Tibial nerve (tissue), 4 donors: ENCODE data around the gene FRMD4A.

Experiments
- CTCF ChIP-seq, 5 experiments: fragments of 200-600 bp in 3 of 5; fragments of 450-650 bp in 2 of 5; sonication (generic) in 3 of 5; IDR thresholded peaks; one replicate each; pipeline ENCODE4 v1.5.1; 2016 to 2019; ENCODE audit warnings: antibody characterized with exemption in 5 of 5, mild to moderate bottlenecking in 3 of 5, moderate library complexity in 2 of 5
- EP300 ChIP-seq, 2 donors: sonication (generic); formaldehyde crosslinking; IDR thresholded peaks; one replicate each; pipeline ENCODE4 v1.6.1; 2017; ENCODE audit warnings: antibody characterized with exemption in 2 of 2, mild to moderate bottlenecking in 1 of 2

GRCh38 chr10:13669182-13669855 lies 661.4 kb downstream of the FRMD4A start:
- no peak for TF ChIP-seq CTCF (IDR thresholded peaks at IDR 0.05)
- TF ChIP-seq EP300 (IDR thresholded peaks at IDR 0.05) = no peak
